GM06990 (cell line): ENCODE data around the gene MALAT1.

ENCODE experiments used
- DNase-seq: peaks from one replicate; pipeline ENCODE4 v3.0.0-alpha.2; 2011; ENCODE audit not compliant: insufficient read length; ENCODE audit errors: extremely low read depth
- H3K27me3 ChIP-seq: replicated peaks from 2 replicates; pipeline ENCODE4 v1.6.0; 2011; ENCODE audit warnings: low read length; ENCODE audit not compliant: control insufficient read depth, insufficient read depth
- H3K36me3 ChIP-seq: 2 replicates; pipeline ENCODE4 v1.5.1; 2011; ENCODE audit warnings: low read length; ENCODE audit not compliant: control insufficient read depth, insufficient read depth
- H3K4me3 ChIP-seq: replicated peaks from 2 replicates; pipeline ENCODE4 v1.5.1; 2011; ENCODE audit warnings: low read depth, mild to moderate bottlenecking, control low read depth, low read length
- TF ChIP-seq, protein P1 (sequence below): IDR thresholded peaks from 2 replicates; pipeline ENCODE4 v1.5.1; 2011; ENCODE audit warnings: low read length, control low read depth, mild to moderate bottlenecking, inconsistent platforms; ENCODE audit not compliant: insufficient read depth, poor library complexity, severe bottlenecking

The MALAT1 gene

DNA sequence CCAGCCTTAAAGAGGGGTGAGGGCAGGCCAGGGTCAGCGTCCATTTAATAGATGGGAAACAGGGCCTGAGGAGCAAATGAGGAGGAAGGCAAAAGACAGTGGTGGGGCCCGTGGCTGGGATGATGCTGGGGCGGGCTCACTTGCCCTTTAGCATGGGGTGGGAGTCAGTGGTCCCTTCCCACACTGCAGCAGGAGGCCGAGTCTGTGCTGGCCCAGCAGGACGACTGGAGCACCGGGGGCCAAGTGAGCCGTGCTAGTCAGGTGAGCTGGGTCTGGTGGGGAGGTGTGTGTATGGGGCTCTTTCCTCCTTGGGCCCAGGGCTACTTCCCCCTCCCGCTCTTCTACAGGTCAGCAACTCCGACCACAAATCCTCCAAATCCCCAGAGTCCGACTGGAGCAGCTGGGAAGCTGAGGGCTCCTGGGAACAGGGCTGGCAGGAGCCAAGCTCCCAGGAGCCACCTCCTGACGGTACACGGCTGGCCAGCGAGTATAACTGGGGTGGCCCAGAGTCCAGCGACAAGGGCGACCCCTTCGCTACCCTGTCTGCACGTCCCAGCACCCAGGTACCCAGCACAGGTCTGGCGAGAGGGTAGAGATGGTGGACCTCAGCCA lies 38.9 kb downstream of the MALAT1 start:
- no peak for DNase-seq

DNA sequence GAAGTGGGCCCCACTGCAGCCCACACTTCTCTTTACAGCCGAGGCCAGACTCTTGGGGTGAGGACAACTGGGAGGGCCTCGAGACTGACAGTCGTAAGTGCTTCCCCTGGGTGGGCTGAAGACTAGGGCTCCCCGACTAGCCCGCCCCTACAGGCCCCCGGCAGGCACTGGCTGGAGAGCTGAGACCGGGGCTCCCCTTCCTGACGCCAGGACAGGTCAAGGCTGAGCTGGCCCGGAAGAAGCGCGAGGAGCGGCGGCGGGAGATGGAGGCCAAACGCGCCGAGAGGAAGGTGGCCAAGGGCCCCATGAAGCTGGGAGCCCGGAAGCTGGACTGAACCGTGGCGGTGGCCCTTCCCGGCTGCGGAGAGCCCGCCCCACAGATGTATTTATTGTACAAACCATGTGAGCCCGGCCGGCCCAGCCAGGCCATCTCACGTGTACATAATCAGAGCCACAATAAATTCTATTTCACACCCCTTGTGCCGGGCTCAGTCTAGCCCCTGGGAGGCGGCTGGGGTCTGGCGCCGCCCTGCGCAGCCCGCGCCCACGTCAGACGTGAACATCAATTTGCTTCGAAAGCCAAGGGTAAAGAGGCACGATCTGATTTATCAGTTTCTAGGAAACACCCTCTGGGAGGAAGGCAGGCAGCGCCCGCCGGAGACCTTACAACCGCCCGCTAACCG lies 39.5 kb downstream of the MALAT1 start:
- Histone ChIP-seq H3K27me3 (no peaks in the 10 kb centered on the region), H3K4me3 (no peak overlapping the region), H3K36me3 (peaks cover 28% of the 10 kb centered on the region)
- TF ChIP-seq, protein P1, sequence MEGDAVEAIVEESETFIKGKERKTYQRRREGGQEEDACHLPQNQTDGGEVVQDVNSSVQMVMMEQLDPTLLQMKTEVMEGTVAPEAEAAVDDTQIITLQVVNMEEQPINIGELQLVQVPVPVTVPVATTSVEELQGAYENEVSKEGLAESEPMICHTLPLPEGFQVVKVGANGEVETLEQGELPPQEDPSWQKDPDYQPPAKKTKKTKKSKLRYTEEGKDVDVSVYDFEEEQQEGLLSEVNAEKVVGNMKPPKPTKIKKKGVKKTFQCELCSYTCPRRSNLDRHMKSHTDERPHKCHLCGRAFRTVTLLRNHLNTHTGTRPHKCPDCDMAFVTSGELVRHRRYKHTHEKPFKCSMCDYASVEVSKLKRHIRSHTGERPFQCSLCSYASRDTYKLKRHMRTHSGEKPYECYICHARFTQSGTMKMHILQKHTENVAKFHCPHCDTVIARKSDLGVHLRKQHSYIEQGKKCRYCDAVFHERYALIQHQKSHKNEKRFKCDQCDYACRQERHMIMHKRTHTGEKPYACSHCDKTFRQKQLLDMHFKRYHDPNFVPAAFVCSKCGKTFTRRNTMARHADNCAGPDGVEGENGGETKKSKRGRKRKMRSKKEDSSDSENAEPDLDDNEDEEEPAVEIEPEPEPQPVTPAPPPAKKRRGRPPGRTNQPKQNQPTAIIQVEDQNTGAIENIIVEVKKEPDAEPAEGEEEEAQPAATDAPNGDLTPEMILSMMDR = no peak
- no peak for DNase-seq

More for the DNA sequence above, 38.9 kb downstream of the MALAT1 start:
- no peaks in the 10 kb centered on the region for H3K27me3 ChIP-seq
- no peak overlapping the region for H3K4me3 ChIP-seq
- peaks cover 31% of the 10 kb centered on the region for H3K36me3 ChIP-seq
- TF ChIP-seq, protein P1 = no peak

DNA sequence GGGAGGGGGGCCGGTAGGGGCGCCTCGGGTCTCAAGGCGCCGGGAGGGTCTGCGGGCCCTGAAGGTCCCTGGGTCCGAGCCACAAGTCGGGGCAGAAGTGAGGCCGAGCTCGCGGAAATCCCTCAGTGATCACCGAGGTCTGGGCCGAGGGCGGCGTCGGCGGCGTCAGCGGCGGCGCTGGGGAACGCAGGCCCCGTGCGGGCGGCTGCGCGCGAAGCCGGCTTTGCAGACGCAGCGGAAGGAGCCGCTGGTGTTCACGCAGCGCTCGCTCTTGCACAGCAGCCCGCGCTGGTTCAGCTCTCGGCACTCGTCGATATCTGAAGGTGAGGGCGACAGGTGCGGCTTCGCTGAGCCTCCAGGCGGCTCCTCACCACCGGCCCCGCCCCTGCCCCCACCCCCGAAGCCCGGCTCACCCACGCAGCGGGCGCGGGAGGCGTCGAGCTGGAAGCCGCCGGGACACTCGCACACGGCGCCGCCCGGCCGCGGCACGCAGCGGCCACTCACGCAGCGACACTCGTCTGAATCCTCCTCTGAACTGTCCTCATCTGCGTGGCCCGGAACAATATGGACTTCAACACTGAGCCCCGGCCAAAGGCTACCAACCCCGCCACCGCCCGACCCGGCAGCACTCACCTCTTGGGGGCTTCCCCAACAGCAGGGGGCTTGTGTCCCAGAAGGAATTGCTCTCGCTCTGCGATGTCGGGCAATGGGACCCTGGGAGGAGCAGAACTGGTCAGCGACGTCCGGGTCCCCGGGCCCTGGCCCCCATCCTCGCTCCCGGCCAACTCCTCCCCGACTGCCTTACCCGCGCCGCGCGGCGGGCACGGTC lies 40.3 kb downstream of the MALAT1 start:
- H3K4me3 ChIP-seq = peak overlapping the region; percentile 69

DNA sequence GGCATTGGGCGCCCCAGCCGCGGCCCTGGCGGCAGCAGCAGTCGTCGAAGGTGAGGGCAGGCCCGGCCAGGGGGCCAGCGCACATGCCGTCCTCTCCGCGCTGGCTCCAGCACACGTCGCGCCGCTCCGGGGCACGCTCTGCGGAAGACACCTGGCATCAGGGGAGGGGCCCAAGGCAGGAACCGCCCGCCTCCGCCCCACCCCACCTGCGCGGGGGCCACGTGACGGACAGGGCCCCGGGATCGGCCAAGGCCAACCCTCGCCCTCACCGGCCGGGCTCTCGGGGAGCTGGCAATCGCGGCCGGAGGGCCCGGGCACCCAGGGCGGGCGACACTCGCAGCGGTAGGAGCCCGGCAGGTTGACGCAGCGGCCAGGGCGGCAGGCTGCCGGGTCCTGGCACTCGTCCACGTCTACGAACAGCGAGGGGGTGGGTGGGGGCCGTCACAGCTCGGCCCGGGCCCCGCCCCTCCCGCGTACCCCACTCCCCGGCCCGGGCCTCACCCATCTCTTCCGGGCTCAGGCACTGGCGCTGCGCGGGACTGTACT lies 41.0 kb downstream of the MALAT1 start:
- Histone ChIP-seq H3K4me3 (peak overlapping the region; percentile 69), H3K36me3 (peaks cover 28% of the 10 kb centered on the region), H3K27me3 (no peaks in the 10 kb centered on the region)
- DNase-seq = no peak
- TF ChIP-seq, protein P1 = no peak

More for the DNA sequence above, 40.3 kb downstream of the MALAT1 start:
- Histone ChIP-seq H3K27me3 (no peaks in the 10 kb centered on the region), H3K36me3 (peaks cover 28% of the 10 kb centered on the region)
- TF ChIP-seq, protein P1 = no peak
- DNase-seq = no peak

DNA sequence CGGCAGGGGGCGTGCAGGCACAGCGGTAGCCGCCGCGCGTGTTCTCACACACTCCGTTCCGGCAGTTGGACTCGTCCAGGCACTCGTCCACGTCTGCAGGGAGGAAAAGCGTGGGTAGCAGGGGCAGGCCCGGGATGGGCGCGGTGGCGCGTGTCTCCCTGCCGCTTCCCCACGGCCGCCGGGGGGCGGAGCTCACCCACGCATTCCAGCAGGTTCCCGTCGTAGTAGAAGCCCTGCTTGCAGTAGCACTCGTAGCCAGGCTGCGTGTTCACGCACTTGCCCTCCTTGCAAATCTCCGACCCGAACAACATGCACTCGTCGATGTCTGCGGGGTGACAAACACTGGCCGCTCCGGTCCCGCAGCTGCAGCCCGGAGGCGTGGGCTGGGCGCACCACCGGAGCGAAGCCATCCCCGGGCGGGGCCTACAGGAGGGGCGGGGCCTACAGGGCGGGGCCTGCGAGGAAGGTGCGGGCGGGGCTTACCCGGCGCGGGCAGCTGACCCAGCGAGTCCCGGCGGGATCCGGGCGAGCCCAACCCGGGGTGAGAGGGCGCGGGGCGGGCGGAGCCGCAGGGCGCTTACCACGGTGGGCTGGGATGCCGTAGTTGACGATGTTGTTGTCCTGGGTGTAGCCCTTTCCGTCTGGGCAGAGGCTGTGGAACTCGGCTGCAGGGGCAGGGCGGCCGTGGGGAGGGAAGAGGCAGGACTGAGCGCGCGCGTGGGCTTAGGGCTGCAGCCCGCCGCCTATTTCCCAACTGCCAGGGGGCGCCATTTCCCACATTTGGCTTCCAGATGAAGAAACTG lies 41.6 kb downstream of the MALAT1 start:
- peaks cover 23% of the 10 kb centered on the region for H3K36me3 ChIP-seq
- peak overlapping the region; percentile 69 for H3K4me3 ChIP-seq
- no peaks in the 10 kb centered on the region for H3K27me3 ChIP-seq
- peak; percentile 94 for DNase-seq
- TF ChIP-seq, protein P1 = peak; percentile 85
